Measurements from ENCODE around the gene AXL.
"Not testable (repeated sequence)": the region's sequence is repeated elsewhere in the genome, so short reads cannot be mapped to it uniquely, and the experiment has no call there.

Gene AXL

GRCh38 chr19:41218615-41219507, at the start of gene AXL:
Gene AXL (plus strand): TSS chr19:41219223. CDS start chr19:41219393, 170 bp downstream.
- DNase-seq, result peak; percentile 71

- no peak for DNase-seq
These were observed 46.5 kb upstream of the AXL start for GRCh38 chr19:41172297-41173164.

- DNase-seq, result no peak
These were observed 44.6 kb upstream of the AXL start for GRCh38 chr19:41174297-41174928.

DNA sequence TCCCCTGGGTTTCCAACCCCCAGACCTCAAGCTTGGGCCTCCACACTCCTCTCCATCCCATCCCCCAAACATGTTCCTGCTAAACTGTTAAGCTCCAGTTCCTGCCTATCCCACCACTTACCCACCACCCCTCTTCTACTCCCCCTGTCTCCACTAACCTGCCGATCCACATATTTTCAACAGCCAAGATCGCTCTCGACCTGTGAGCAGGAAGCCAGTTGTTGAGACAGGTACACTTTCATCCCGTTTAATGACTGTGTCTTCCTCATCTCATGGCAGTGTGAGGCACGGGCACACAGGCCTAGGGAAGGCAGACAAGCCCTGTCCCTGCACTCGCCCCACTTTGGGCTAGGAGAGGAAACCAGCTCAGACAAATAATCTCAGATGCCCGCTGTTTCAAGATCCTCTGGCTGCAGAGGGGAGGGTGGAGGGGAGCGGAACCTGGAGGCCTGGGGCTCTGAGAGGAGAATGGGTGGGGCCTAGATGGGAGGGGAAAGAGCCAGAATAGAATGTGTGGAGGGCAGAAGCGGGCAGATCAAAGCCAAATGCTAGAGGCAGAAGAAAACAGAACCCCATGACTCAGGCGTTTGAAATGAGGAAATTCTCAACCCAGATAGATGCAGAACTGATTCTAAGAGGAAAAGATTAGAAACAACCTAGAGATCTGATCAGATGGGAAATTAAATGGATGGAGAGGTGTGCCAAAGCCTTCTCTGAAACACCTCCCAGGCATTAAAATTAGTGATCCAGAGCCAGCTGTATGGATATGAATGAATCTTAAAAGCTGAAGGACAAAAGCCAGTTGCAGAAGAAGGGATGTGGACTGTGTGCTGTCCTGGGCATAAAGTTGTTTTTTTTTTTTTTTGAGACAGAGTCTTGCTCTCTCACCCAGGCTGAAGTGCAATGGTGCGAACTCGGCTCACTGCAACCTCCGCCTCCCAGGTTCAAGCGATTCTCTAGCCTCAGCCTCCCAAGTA, 42.9 kb upstream of the AXL start:
- DNase-seq, result peak; percentile 52

DNA sequence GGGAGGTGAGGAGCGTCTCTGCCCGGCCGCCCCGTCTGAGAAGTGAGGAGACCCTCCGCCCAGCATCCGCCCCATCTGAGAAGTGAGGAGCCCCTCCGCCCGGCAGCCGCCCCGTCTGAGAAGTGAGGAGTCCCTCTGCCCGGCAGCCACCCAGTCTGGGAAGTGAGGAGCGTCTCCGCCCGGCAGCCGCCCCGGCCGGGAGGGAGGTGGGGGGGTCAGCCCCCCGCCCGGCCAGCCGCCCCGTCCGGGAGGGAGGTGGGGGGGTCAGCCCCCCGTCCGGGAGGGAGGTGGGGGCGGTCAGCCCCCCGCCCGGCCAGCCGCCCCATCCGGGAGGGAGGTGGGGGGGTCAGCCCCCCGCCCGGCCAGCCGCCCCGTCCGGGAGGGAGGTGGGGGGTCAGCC, 38.9 kb upstream of the AXL start:
- not testable (repeated sequence) for DNase-seq

GRCh38 chr19:41186971-41187883, 31.8 kb upstream of the AXL start:
- DNase-seq, result no peak

- no peak for DNase-seq
These were observed 31.1 kb upstream of the AXL start for GRCh38 chr19:41187884-41188279.

DNA sequence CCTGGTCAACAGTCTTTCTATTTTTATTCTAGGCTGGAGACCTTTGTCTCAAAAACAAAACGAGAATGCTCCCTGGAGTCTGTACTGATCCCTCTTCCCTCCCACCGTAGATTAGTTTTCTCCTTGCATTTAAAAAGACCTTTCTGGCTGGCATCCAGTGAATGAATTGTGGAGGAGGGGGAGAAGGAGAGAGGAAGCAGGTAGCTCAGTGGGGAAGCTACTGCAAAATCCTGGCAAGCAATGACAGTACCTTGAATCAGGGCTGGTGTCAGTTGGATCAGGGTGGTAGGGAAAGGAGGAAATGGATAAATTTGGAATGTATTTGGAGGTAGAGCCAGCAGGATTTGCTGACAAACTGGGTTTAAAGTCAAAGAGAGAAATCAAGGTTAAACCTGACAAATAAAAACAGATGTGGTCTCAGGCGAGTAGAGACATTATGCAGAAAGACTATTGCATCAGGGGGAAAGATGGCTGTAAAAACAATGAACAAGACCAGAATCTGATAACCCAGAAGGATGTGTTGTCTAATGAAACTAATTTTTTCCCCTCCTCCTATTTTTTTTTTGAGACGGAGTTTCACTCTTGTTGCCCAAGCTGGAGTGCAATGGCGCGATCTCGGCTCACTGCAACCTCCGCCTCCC, 29.5 kb upstream of the AXL start:
- DNase-seq, result no peak

DNA sequence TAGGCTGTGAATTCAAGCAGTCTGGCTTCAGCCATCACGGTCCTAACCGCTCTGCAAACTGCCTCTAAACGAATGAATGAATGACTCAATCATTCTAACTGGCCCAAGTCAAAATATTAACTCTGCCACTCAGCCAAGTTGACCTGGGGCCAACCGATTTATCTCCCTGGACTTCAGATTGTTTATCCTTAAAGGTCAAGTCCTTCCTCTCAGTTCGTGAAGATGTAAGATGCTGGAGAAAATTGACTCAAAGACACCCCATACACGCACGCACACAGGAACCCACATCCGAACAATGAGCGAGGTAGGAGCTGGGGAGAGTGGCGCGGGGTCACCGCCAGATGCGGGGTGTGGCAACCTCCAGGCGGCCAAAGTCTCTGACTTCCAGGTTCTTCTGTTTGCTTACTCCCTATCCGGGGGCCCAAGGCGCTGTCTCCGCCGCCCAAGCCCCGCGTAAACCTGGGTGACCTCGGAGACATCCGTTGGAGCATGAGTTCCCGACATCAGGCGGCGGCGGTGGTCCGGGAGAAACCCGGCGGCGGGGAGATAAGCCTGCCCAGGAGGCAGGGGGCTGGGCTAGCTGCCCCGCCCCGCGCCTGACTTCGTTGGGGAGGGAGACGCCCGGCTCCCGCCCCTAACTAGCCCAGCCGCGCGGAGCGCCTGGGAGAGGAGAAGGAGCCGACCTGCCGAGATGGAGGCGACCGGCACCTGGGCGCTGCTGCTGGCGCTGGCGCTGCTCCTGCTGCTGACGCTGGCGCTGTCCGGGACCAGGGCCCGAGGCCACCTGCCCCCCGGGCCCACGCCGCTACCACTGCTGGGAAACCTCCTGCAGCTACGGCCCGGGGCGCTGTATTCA, 26.2 kb upstream of the AXL start, which contains the start of gene CYP2S1:
CYP2S1 (plus strand) TSS at position 646 of the 856 bp plus-strand sequence; CDS start at position 692, 46 bp downstream.
- no peak for DNase-seq

GRCh38 chr19:41193430-41194156, 25.4 kb upstream of the AXL start:
- DNase-seq, result no peak

- no peak for DNase-seq
These were observed 24.9 kb upstream of the AXL start for GRCh38 chr19:41194157-41194552.

DNA sequence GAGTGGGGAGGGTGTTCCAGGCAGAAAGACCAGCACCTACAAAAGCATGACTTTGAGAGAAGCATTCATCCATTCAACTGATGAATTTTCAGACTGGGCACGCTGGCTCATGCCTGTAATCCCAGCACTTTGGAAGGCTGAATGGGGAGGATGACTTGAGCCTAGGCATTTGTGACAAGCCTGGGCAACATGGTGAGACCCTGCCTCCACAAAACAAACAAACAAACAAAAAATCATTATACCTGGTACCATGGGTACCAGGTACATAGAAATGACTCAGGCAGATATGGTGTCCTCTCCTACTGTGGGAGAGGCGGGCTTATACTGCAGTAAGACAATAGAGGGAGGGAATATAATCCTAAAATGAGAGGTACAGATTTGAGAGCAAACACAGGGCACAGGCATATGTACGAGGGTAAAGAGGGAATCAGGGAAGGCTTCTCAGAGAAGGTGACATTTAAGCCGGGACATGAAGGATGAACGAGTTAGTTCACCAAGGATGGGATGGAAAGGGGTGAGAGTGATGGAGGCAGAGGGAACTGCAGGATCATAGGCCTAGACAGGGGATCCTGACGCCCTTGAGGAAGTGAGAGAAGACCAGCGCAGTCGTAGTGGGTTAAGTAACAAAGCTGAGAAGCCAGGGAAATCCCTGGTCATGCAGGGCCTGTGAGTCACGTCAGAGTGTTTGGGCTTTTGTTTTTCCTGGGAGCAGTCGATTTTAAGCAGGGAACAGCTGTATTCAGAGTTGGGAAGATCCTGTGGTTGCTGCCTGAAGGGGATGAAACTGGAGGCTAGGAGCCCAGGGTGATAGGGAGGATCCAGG, 23.1 kb upstream of the AXL start:
- no peak for DNase-seq

DNA sequence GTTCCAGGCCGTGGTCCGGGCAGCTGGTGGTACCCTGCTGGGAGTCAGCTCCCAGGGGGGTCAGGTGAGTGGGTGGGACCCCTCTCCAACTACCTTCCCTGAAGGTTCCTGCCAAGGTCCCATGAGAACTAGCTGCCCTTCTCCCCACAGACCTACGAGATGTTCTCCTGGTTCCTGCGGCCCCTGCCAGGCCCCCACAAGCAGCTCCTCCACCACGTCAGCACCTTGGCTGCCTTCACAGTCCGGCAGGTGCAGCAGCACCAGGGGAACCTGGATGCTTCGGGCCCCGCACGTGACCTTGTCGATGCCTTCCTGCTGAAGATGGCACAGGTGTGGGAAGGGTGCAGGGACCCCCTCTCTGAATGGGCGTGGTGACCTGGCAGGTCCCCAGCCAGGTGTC, 20.5 kb upstream of the AXL start:
- DNase-seq, result no peak

- DNase-seq, result no peak
These were observed 15.7 kb upstream of the AXL start for GRCh38 chr19:41203371-41203770.

- peak; percentile 63 for DNase-seq
These were observed 14.7 kb upstream of the AXL start for GRCh38 chr19:41204338-41204737.

- DNase-seq, result no peak
These were observed 13.0 kb upstream of the AXL start for GRCh38 chr19:41205995-41206394.

DNA sequence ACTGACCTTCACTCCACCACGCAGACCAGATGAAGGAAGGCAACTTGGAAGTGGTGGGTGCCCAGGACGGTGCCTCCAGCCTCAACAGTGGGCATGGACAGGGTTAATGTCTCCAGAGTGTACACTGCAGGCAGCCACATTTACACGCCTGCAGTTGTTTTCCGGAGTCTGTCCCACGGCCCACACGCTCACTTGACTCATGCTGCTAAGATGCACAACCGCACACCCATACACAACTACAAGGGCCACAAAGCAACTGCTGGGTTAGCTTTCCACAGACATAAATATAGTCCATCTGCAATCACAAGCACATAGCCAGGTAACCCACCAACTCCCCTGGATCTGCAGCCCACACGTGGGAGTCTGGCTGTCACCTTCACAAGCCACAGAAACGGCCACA, 12.6 kb upstream of the AXL start:
- DNase-seq, result no peak
